ENCODE results near the gene IL23A.

IL23A gene

GRCh38 chr12:56361487-56362129 is 22.9 kb downstream of the IL23A start:
- no peak for DNase-seq (ENCODE audit: low spot score)

- DNase-seq (ENCODE audit: low spot score) = no peak
These were observed 23.7 kb downstream of the IL23A start, which contains the start of gene APOF for GRCh38 chr12:56362130-56363059. TSS of gene APOF (minus strand) at chr12:56362857. CDS start at chr12:56362745, 112 bp downstream.

DNA sequence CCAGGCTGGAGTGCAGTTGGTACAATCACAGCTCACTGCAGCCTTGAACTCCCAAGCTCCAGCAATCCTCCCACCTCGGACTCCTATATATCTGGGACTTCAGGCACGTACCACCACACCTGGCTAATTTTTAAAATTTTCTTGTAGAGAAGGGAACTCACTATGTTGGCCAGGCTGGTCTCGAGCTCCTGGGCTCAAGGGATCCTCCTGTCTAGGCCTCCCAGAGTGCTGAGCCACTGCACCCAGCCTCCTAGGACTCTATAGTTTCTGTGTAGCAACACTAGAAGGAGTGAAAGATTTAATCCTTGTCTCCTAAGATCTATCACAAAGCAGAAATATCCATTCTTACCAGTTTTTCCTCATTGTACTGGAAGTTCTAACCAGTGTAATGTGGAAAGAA is 28.3 kb downstream of the IL23A start:
- DNase-seq (ENCODE audit: low spot score) = no peak

GRCh38 chr12:56373515-56373914 is 34.8 kb downstream of the IL23A start:
- DNase-seq (ENCODE audit: low spot score) = no peak

- peak; percentile 26 for DNase-seq (ENCODE audit: low spot score)
These were observed 36.3 kb downstream of the IL23A start for GRCh38 chr12:56374726-56375597.

- no peak for DNase-seq (ENCODE audit: low spot score)
These were observed 37.1 kb downstream of the IL23A start for GRCh38 chr12:56375598-56376434.

GRCh38 chr12:56377310-56377988 is 38.8 kb downstream of the IL23A start:
- peak; percentile 70 for DNase-seq (ENCODE audit: low spot score)

- no peak for DNase-seq (ENCODE audit: low spot score)
These were observed 39.3 kb downstream of the IL23A start for GRCh38 chr12:56377989-56378316.

- DNase-seq (ENCODE audit: low spot score) = no peak
These were observed 43.9 kb downstream of the IL23A start for GRCh38 chr12:56382611-56383010.

DNA sequence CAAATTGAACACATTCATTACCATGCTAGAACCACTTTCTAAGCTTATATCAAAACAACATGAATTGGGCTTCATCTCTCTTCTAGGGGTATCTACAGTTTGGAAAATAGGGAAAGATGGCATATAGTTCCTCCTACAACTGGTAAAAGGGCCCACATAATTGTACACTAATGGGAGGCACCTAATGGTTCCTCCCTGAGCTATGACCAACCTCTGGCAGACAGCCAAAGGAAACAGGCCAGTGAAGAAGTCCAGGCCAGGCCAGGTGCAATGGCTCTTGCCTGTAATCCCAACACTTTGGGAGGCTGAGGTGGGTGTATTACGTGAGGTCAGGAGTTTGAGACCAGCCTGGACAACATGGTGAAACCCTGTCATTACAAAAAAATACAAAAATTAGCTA is 47.2 kb downstream of the IL23A start:
- no peak for DNase-seq (ENCODE audit: low spot score)

- DNase-seq (ENCODE audit: low spot score) = no peak
These were observed 48.6 kb downstream of the IL23A start for GRCh38 chr12:56387152-56387736.

- DNase-seq (ENCODE audit: low spot score) = no peak
These were observed 50.7 kb downstream of the IL23A start for GRCh38 chr12:56389412-56389811.

Measured in kidney capillary endothelial cell (primary cell).